ENCODE measurements around the gene ECPAS.
A peak's percentile ranks its signal among the peaks of the same experiment; 100 is the strongest.
"Not testable (repeated sequence)": the region's sequence is repeated elsewhere in the genome, so short reads cannot be mapped to it uniquely, and the experiment has no call there.

ECPAS gene

DNA sequence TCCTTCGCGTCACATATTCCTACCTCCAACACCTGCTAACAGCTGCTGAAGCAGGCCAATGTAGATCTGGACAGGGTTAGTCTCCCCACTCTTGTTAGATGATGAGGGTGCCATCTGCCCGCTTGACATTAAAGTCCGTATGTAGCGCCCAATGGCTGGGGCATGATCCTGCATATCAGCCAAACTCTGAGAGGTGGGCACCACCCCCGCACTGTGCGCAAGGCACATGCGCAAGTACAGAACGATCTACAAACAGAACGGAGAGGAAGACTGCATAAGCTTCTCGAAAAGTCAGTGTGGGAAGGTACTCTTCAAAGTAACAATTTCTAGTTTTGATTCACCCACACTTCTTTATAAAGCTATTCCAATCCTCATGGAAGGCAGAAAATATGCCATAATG, 69.8 kb downstream of the ECPAS start:
- no peak for DNase-seq

DNA sequence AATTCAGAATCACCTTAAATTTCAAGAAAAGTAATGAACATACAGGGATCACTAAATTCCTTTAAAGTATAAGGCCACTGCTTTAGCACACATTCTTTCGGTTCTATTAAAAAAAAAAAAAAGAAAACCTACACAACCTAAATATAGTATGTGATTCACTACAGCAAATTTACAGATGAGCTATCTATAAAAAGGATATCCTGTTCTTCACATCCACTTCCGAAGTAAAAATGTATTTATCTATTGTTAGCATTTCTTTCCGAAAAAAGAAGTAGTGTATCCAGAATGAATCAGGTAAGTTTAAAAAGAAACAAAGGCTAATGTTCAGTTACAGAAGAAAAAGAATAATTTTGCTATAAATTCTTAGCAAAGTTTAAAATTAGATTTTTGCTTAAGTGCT, 70.2 kb downstream of the ECPAS start:
- no peak for DNase-seq

- DNase-seq: no peak
Measured at GRCh38 chr9:111412280-111412679, 71.9 kb downstream of the ECPAS start.

DNA sequence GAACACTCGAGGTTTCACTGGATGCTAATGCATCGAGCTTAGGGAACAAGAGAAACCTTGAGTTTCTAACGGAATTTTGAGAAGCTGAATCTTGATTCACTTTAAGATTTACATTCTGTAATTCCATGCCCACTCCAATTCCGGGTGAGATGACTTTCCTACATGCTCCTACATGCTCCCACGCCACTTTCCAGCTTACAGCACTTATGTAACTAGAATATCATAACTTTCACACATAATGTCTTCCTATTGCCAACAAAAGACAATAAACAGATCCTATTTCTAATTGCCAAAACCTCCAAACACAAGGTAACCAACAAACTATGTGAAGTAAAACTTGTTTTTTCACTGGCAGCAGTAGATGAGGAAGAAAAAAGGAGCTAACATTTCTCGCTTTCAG, 72.9 kb downstream of the ECPAS start:
- no peak for DNase-seq

GRCh38 chr9:111407813-111408212, 76.4 kb downstream of the ECPAS start:
- no peak for DNase-seq

GRCh38 chr9:111405701-111406100, 78.5 kb downstream of the ECPAS start:
- peak in 1 of 4 experiments; percentile 2 for DNase-seq

DNA sequence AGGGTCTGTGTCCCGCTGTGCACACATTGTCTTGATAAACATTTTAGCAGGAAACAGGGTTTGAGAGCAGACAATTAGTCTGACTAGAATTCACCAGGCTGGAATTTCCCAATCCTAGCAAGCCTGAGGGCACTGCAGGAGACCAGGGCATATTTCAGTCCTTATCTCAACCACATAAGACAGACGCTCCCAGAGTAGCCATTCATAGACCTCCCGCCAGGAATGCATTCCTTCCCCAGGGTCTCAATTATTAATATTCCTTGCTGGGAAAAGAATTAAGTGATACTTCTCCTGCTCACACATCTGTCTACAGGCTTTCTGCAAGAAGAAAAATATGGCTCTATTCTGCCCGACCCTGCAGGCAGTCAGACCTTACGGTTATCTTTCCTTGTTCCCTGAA, 82.7 kb downstream of the ECPAS start:
- DNase-seq: not testable (repeated sequence)

GRCh38 chr9:111400564-111400898, 83.7 kb downstream of the ECPAS start:
- DNase-seq: no peak

- DNase-seq: peak in 3 of 4 experiments; percentile 11 to 21 (median 15)
Measured at GRCh38 chr9:111399772-111400563, 84.2 kb downstream of the ECPAS start.

GRCh38 chr9:111399211-111399739, 84.9 kb downstream of the ECPAS start:
- DNase-seq: peak in 2 of 4 experiments; percentile 8 to 32

DNA sequence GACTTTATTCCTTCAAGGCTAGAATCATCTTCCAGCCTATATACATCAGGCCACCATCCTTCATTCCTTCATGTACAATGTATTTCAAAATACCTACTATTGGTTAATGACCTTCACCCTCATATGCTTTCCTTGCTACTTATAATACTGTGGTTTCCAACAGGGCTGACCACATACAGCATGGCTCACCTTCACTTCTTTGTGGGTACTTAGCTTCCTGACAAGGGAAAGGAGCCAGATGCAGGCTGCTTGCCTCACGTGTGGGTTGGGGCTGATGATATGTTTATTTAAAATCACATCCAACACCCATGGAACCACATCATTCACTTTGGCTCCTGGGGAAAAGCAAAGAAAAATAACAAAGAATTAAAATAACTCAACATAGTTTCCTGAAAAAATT, 90.2 kb downstream of the ECPAS start:
- DNase-seq: no peak

GRCh38 chr9:111389406-111389805, 94.8 kb downstream of the ECPAS start:
- DNase-seq: no peak

- DNase-seq: no peak
Measured at GRCh38 chr9:111386386-111386785, 97.8 kb downstream of the ECPAS start.

- no peak for DNase-seq
Measured at GRCh38 chr9:111381006-111381405, 103.2 kb downstream of the ECPAS start.

- no peak for DNase-seq
Measured at GRCh38 chr9:111375817-111376564, 108.2 kb downstream of the ECPAS start.

- DNase-seq: no peak
Measured at GRCh38 chr9:111375062-111375461, 109.1 kb downstream of the ECPAS start.

DNA sequence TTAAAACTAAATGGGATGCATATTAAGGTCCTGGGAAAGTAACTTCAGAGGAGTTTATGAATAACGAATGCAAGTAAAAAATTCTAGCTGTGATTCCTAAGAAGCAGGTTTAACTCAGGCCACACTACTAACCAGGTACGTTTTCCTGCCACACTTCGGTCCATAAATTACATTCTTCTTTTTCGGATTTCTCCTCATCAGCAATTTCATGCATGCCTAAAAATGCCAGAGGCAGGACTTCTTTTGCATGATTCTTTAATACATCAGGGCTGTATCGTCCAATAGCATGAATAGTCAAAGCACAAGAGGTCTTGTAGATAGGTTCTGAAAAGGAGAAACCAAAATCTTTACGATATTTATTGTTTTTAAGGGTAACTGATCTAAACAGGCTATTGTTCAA, 111.9 kb downstream of the ECPAS start:
- no peak for DNase-seq

GRCh38 chr9:111366978-111367377, 117.2 kb downstream of the ECPAS start:
- no peak for DNase-seq

DNA sequence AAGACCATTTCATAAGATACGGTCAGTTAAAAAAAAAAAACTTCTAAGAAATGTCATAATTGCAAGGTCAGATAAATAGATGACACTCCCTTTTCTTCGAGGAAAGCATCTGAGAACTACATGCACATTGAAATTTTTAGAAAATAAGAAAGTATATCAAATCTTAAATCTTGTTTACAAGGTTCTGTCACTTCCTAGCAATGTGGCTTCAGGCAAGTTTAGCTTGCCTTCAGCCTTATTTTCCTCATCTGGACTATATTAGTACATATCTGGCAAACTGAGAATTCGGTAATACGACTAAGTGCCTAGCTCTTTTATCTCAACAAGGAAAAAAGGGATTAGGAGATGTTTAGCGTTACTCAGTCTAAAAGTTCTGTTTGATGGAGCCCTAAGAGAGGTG, 121.7 kb downstream of the ECPAS start:
- DNase-seq: no peak

DNA sequence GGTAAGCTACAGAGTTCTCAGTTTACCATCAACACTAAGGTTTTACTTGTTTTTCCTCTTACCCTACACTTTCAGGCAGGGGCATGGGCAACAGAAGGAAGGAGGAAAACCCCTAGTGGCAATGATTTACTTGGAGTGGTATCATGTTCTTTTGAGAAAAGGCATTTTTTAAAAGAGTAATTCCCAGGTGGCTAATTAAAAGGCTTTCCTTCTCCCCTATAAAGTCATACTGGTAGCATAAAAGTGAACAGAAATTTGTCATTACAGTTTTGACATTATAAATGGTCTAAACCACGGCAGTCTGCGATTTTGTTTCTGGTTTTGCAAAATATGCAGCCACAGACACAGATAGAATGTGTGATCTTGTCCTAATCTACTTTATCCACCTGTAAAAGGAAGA, 123.3 kb downstream of the ECPAS start:
- no peak for DNase-seq

DNA sequence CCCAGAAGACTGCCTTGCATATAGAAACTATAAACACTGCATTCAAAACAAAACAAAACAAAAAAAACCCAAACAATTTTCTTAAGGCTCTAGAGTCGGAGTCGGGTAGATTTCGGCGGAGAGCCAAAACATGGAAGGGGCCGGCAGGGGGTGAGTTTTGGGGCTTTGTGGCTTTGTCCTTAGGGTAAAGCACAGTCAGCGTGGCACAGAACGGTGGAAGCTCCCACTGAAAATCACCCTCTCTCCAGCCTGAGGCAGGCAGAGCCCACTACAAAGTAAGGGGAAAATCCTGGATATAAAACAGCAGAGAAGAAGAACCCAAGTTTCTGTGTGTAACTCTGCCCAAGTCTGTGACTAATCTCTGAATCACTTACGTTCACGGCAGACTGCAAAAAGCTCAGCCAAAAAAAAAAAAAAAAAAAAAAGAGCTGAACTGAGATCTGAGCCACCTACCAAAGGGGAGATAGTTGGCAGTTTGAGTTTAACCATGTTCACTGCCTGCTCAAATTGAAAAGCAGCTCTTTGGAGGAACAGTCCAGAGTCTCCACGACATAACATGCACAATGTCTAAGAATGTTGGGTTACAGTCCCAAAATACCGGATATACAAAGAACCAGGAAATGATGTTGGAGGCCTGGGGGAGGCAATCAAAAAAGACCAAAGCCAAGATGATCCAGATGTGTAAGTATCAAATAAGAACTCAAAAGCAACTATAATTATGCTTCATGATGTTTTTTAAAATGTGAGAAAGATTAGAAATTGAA, 127.5 kb downstream of the ECPAS start:
- no peak for DNase-seq

DNA sequence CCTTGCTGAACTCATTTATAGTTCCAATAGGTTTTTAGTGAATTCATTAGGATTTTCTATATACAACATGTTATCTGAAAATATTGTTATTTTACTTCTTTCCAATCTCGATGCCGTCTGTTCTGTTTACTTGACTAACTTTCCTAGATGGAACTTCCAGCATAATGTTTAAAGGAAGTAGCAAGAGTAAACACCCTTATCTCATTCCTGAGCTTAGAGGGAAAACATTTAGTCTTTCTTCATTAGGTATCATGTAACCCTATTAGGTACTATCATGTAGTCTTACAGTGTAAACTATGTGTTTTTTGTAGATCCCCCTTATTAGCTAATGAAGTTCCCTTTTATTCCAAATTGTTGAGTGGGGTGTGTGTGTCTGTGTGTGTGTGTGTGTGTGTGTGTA, 131.6 kb downstream of the ECPAS start:
- no peak for DNase-seq

DNA sequence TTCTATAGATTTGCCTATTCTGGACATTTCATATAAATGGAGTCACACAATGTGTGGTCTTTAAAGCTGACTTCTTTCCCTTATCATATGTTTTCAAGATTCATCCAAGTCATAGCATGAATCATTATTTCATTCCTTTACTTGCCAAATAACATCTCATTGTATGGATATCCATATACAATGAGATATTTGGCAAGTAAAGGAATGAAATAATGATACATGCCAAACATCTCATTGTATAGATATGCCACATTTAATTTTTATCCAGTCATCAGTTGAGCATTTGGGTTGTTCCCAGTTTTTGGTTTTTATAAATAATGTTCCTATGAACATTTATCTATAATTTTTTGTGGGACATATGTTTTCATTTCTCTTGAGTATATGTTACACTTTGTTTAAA, 133.6 kb downstream of the ECPAS start:
- no peak for DNase-seq

Data from suppressor macrophage (primary cell).